ENCODE measurements around the gene NANS.
"Not testable (repeated sequence)": the region's sequence is repeated elsewhere in the genome, so short reads cannot be mapped to it uniquely, and the experiment has no call there.

Gene NANS

DNA sequence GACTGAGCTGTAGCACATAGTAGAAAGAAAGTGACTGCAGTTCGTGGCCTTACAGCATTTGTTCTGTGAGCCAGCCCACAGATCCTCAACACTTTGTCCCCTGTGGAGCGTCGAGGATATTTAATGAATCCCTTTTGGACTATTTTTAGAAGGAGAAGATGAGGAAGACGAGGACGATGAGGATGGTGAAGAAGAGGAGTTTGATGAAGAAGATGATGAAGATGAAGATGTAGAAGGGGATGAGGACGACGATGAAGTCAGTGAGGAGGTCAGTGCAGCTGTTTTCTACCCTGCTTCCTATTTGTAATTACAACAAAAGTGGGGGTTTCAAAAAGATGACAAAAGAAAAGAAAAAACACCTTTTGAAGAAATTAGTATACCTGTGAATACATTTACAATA, 45.4 kb upstream of the NANS start:
- H3K4me3 ChIP-seq (ENCODE audit: low read depth, low read length) = no peak overlapping the region
- no peak for TF ChIP-seq CTCF (IDR thresholded peaks at IDR 0.05; ENCODE audit: insufficient read depth, low read length, missing control alignments)
- no peak for DNase-seq (ENCODE audit: low read depth, low spot score)
- ChIA-PET CTCF (interaction anchor here (0.6 to 1.1 kb wide), 2 partner anchors 24 to 85 kb away, joined by 3 read pairs; no protein-coding TSS in a partner anchor), POLR2A (no interaction called here)

DNA sequence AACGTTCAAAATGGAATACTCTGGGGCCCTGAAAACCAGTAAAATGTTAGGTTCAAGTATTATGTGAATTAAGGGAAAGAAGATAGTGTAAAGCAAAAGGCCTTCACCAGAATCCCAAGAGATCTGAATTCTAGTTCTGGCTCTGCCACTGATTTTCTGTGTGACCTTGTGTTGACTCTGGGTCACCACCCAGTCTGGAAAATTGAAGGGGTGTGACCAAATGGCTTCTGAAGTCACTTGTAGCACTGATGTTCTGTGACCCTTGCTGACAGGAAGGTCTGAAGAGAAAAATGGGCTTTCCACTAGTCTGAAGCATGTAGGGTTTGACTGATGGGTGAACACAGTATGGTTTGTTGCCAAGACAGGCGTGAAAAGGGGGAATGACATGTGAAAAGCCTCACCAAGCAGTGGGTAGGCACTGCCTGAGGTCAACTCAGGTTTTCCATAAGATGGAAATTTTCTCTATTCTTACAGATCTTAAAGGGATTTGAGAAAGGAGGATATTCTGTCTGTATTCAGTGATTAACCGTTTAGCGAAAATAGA, 40.3 kb upstream of the NANS start:
- POLR2A ChIA-PET = no interaction called here
- CTCF ChIA-PET = interaction anchor here (2.4 kb wide), 1 partner anchor 19 kb away, joined by 10 read pairs; no protein-coding TSS in a partner anchor

GRCh38 chr9:98017306-98017705, 39.2 kb upstream of the NANS start:
- CTCF ChIA-PET = interaction anchor here (1.3 kb wide), 1 partner anchor 17 kb away, joined by 3 read pairs; no protein-coding TSS in a partner anchor
- POLR2A ChIA-PET = no interaction called here
- no peak for DNase-seq (ENCODE audit: low read depth, low spot score)
- no peak overlapping the region for H3K4me3 ChIP-seq (ENCODE audit: low read depth, low read length)
- no peak for TF ChIP-seq CTCF (IDR thresholded peaks at IDR 0.05; ENCODE audit: insufficient read depth, low read length, missing control alignments)

More for the DNA sequence above, 40.3 kb upstream of the NANS start:
- no peak for DNase-seq (ENCODE audit: low read depth, low spot score)
- no peak overlapping the region for H3K4me3 ChIP-seq (ENCODE audit: low read depth, low read length)
- no peak for TF ChIP-seq CTCF (IDR thresholded peaks at IDR 0.05; ENCODE audit: insufficient read depth, low read length, missing control alignments)

GRCh38 chr9:98018347-98018746, 38.2 kb upstream of the NANS start:
- DNase-seq (ENCODE audit: low read depth, low spot score) = no peak
- no peak for TF ChIP-seq CTCF (IDR thresholded peaks at IDR 0.05; ENCODE audit: insufficient read depth, low read length, missing control alignments)
- ChIA-PET CTCF (interaction anchor here (1.3 to 1.4 kb wide), 2 partner anchors 19 to 94 kb away, joined by 3 read pairs; no protein-coding TSS in a partner anchor), POLR2A (no interaction called here)
- no peak overlapping the region for H3K4me3 ChIP-seq (ENCODE audit: low read depth, low read length)

DNA sequence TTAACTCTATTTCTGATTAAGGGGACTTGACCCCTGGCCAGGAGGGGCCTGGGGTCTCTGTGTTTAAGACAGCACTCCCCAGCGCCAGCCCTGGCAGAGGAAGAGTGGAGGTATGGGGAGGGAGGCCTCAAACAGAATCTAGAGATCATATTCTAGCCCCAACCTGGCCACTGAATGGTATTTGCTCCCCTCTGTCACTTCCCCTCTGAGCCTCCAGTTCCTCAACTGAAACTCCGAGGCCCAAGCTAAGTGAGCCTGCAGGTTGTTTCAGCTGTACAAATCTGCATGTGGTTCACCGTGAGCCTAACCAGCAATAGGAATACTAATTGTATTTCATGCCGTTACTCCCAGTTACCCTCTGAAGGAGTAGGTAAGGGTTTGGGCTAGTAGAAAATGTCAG, 37.4 kb upstream of the NANS start:
- ChIA-PET POLR2A (no interaction called here), CTCF (interaction anchor here (1.1 to 7.4 kb wide), 3 partner anchors 15 to 95 kb away, joined by 3 to 45 read pairs (median 3); no protein-coding TSS in a partner anchor)
- no peak for TF ChIP-seq CTCF (IDR thresholded peaks at IDR 0.05; ENCODE audit: insufficient read depth, low read length, missing control alignments)
- no peak overlapping the region for H3K4me3 ChIP-seq (ENCODE audit: low read depth, low read length)
- DNase-seq (ENCODE audit: low read depth, low spot score) = no peak

GRCh38 chr9:98019869-98020268, 36.7 kb upstream of the NANS start:
- POLR2A ChIA-PET; DNase-seq (ENCODE audit: low read depth, low spot score): not testable (repeated sequence)
- CTCF ChIA-PET = interaction anchor here (1.1 to 7.4 kb wide), 2 partner anchors 15 to 37 kb away, joined by 3 to 45 read pairs; no protein-coding TSS in a partner anchor

More at GRCh38 chr9:98019869-98020268, 36.7 kb upstream of the NANS start:
- not testable (repeated sequence) for H3K4me3 ChIP-seq (ENCODE audit: low read depth, low read length)

Measured in AG04449 (cell line).